Stimulated activated effector memory CD8-positive, alpha-beta T cell treated with anti-CD3 and anti-CD28 coated beads, Interleukin-12 subunit alpha, Interleukin-12 subunit beta, amount 100 ng/mL, for 72 hours (primary cell): ENCODE measurements around the gene ZBTB2.
"Not testable (repeated sequence)": the region's sequence is repeated elsewhere in the genome, so short reads cannot be mapped to it uniquely, and the experiment has no call there.

Source experiments
- ATAC-seq: fragments of 150-1000 bp; cut with Tn5 transposase; 2 replicates; pipeline ENCODE4 v1.10.0; 2021
- DNase-seq, 2 donors: peaks; one replicate each; pipeline ENCODE4 v3.0.0; 2021 to 2022; ENCODE audit warnings: low spot score in 2 of 2
- H3K27ac Mint-ChIP-seq: one replicate; pipeline ENCODE4 v1.8.0; 2022; ENCODE audit warnings: mild to moderate bottlenecking, mixed read lengths
- H3K36me3 Mint-ChIP-seq: one replicate; pipeline ENCODE4 v1.8.0; 2022; ENCODE audit warnings: mild to moderate bottlenecking, mixed read lengths
- H3K4me1 Mint-ChIP-seq: one replicate; pipeline ENCODE4 v1.8.0; 2022; ENCODE audit warnings: mixed read lengths
- H3K4me3 Mint-ChIP-seq: one replicate; pipeline ENCODE4 v1.8.0; 2022; ENCODE audit warnings: mild to moderate bottlenecking, mixed read lengths
- H3K9me3 Mint-ChIP-seq: one replicate; pipeline ENCODE4 v1.8.0; 2022; ENCODE audit warnings: mixed read lengths

Gene ZBTB2

DNA sequence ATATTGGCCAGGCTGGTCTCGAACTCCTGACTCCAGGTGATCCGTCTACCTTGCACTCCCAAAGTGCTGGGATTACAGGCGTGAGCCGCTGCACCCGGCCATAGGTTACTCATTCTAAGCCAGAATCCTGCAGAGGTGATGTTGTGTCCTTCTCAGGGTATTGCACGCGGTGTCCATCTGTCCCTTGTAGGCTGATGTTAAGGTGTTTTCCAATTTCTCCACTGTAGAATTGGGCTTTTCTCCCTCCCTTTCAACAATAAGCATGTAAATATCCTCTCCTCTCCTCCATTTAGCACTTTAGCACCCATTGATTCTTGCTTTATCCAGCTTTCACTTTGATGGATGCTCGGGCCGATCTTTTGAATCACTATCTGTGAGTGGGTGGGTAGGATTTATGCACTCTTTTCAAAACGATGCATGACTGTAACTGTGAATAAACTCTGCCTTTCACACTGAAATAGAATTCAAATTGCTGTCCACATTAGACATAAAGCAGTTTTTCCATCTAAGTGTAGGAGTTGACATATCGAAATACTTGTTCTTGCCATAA lies 52.6 kb downstream of the ZBTB2 start:
- Mint-ChIP-seq H3K36me3 (no peaks in the 10 kb centered on the region), H3K27ac (no peak overlapping the region), H3K9me3 (no peaks in the 10 kb centered on the region), H3K4me1 (no peaks in the 10 kb centered on the region), H3K4me3 (no peak overlapping the region)
- ATAC-seq: no peak
- DNase-seq: no peak

DNA sequence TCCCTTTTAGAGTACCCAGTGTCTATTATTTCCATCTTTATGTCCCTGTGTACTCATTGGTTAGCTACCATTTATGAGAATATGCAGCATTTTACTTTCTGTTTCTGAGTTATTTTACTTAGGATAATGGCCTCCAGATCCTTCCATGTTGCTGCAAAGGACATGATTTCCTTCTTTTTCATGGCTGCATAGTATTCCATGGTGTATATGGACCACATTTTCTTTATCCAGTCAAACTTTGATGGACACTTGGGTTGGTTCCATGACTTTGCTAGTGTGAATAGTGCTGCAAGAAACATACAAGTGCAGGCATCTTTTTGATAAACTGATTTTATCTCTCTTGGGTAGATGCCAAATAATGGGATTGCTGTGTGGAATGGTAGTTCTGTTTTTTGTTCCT lies 55.4 kb downstream of the ZBTB2 start:
- H3K27ac Mint-ChIP-seq: no peak overlapping the region
- no peak overlapping the region for H3K4me3 Mint-ChIP-seq
- H3K4me1 Mint-ChIP-seq: no peaks in the 10 kb centered on the region
- ATAC-seq: no peak
- no peaks in the 10 kb centered on the region for H3K36me3 Mint-ChIP-seq
- no peak for DNase-seq
- no peaks in the 10 kb centered on the region for H3K9me3 Mint-ChIP-seq

DNA sequence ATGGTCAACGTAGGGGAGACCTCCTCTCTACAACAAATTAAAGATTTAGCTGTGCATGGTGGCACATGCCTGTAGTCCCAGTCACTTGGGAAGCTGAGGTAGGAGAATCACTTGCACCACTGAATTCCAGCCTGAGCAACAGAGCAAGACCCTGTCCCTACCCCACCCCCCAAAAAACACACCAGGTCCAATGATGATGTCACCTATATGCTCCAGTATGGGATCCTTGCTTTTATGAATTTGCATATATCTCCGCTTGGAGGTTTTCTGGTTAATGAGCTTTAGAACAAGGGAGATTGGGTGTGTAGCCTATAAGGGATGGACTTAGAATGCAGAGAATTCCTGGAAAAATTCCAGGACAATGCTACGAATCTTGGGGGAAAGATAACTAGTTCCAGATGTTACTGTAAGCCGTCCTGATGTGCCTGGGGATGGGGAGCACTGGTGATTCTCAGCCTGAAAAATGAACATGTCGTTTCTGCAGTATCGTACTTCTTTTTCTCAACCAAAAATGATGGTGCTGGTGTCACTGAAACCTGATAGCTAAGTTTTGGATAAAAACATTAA lies 61.1 kb downstream of the ZBTB2 start:
- no peak overlapping the region for H3K4me3 Mint-ChIP-seq
- H3K9me3 Mint-ChIP-seq: no peaks in the 10 kb centered on the region
- H3K27ac Mint-ChIP-seq: no peak overlapping the region
- DNase-seq: no peak
- peaks cover 7% of the 10 kb centered on the region for H3K4me1 Mint-ChIP-seq
- no peaks in the 10 kb centered on the region for H3K36me3 Mint-ChIP-seq
- ATAC-seq: no peak

DNA sequence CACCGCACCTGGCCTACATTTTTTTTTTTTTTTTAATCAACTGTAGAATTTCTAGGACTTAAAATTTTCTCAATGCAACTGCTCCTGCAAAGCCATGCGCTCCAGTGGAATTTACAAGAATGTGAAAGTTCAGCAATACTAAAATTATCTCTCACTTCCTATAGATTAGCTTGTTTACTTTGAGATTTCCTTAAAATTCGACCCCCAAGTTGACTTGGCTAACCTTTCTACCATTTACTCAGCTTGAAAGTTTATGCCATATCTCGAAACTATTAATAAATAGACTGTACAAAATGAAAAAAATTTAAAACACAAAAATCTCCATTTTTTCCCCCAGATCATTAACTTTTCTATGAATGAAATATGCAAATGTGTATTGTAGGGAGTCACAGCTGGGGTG lies 64.3 kb downstream of the ZBTB2 start:
- no peaks in the 10 kb centered on the region for H3K36me3 Mint-ChIP-seq
- H3K4me3 Mint-ChIP-seq: no peak overlapping the region

DNA sequence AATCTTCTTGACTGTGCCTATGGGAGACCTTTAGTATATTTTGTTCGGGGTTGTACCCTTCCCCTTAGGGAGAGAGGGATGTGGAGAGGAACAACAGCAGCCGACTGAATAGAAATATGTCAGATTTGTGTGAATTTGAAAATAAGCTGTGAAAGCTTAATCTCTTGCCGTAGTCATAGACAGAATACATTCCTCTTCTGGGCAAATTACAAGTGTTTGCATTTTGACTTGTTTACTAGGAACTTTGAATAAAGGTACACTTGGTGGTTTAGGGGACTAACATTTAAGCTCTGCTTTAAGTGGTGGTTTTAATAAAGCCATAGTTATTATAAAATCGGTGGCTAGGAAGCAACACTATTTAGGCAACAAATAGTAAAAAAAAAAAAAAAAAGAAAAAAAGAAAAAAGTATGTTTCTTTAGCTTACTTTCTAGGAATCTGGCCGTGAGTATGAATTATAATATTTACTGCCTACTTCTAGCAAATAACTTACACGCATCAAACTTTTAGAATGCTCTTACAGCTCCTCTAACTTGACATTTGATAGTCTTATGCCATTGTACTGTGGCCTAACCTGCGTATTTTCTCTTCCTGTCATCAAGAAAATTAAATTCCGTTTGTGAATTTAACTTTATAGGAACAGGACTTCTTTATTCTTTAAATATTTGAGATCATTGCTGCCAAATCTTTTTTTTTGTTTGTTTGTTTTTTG lies 65.1 kb downstream of the ZBTB2 start:
- ATAC-seq: no peak
- H3K4me3 Mint-ChIP-seq: peak overlapping the region; percentile 66

More for the DNA sequence above, 64.3 kb downstream of the ZBTB2 start:
- no peak for ATAC-seq
- Mint-ChIP-seq H3K4me1 (peaks cover 24% of the 10 kb centered on the region), H3K9me3 (no peaks in the 10 kb centered on the region), H3K27ac (no peak overlapping the region)
- DNase-seq: no peak

DNA sequence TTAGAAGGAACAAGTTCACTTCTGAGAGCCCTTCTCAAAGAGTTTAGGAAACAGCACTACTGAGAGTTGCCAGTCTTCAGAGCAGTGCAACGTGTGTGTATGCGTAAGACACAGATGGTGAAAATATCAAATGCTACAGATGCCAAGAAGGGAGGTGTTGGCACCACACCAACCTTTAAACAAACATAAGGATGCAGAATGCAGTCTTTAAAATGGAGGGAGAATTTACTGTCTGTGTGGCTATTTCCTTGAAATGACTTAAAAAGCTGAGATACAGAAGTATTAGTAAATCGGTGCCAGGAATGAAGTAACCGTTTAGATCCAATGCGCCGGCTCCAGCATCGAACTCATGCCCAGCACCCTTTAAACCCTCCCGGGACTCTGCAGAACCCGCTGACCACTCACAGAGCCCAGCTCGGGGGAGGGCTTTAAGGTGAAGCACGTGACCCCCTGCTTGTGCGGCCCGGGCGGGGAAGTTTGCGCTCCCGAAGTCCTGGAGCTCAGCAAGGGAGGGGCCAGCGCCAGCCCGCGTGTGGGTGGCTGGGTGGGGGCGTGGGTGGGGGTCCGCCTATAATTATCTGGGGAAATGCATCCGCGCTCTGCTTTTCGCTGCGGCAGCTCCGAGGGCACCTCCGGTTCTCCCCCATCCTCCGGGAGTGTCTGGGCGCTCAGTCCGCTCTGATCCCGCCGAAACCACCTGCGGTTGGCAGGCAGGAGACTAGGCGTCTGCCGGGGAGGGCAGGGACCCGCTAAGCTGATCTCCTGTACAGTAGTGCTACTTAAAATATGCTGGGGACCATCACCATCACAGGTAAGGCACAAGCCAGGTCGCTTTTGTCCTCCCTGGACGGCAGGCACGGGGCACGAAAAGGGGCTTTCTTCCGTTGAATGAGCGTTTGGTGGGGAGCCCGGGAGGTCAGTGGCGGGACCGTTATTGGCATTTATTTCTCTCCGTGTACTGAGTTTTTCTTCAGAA lies 66.0 kb downstream of the ZBTB2 start:
- ATAC-seq: peak; percentile 47
- no peak for DNase-seq
- Mint-ChIP-seq H3K27ac (no peak overlapping the region), H3K4me3 (peak overlapping the region; percentile 66), H3K36me3 (no peaks in the 10 kb centered on the region), H3K4me1 (peaks cover 24% of the 10 kb centered on the region), H3K9me3 (no peaks in the 10 kb centered on the region)

More for the DNA sequence above, 65.1 kb downstream of the ZBTB2 start:
- DNase-seq: no peak
- Mint-ChIP-seq H3K9me3 (no peaks in the 10 kb centered on the region), H3K36me3 (no peaks in the 10 kb centered on the region), H3K27ac (no peak overlapping the region), H3K4me1 (peaks cover 24% of the 10 kb centered on the region)

DNA sequence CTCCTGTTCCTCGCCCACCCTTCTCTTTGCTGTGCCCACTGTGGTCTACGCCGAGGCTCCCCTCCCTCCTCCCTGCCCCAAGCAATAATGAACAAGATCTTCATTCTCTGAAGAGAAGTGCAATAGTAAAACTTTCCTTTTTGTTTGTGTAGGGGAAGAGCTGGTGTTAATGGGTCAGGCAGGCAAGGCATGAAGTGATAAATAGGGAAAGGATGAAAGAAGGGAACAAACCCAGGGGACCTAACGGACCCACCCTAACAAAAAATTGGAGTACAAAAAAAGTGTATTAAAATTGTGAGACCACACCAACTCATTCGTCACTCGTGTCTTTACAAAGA lies 66.9 kb downstream of the ZBTB2 start:
- H3K4me1 Mint-ChIP-seq: peaks cover 24% of the 10 kb centered on the region
- ATAC-seq: no peak
- H3K36me3 Mint-ChIP-seq: no peaks in the 10 kb centered on the region

DNA sequence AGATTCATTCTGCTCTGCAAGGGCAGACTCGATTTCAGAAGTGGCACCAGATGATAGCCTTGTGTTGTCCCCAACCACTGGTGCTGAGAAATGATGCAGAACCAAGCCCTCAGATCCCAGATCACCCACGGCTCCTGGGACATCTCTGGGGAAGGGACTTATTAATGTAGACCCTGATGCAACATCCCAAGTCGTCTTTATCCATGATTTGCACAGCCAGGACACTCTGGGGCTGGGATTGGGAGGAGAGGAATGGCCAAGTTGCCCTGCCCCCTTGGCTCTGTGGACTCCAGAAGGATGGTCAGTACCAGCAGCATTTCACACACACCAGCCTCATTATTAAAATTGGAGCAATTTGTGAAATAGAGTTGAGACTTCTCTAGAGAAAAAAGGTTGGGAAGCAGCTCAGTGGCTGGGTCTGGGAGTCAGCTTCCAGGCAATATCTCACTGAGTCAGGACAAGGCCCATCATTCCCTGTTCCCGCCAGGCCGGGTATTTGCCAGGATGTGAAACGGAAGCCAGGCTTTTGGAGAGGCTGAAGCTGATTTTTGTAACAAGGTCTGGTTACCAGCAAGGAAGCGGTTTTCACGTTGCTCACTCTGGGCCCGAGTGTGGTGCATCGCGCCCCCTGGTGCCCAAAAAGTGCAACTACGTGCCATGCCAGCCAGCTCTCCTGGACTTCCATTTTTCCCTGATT lies 67.4 kb downstream of the ZBTB2 start:
- DNase-seq (peak; percentile 70 to 86), ATAC-seq (peak; percentile 73)
- Mint-ChIP-seq H3K36me3 (no peaks in the 10 kb centered on the region), H3K27ac (no peak overlapping the region), H3K4me1 (peaks cover 24% of the 10 kb centered on the region), H3K4me3 (no peak overlapping the region), H3K9me3 (no peaks in the 10 kb centered on the region)

More for the DNA sequence above, 66.9 kb downstream of the ZBTB2 start:
- Mint-ChIP-seq H3K27ac (no peak overlapping the region), H3K4me3 (no peak overlapping the region), H3K9me3 (no peaks in the 10 kb centered on the region)
- no peak for DNase-seq

DNA sequence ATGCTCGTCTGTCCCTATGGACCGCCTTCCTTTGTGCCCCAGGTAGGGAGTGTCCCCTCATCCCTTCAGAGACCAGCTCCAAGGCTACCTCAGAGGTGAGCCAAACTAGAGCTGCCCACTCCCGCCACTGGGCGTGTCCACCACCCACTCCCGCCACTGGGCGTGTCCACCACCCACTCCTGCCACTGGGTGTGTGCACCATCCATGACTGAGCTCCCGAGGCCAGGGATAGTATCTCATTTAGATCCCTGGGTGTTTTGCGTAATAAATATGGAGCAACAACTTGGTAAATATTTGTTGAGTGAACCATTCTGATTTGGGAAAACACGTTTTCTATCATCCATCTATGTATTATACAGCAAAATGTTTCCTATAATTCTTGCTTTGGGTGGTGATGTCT lies 68.8 kb downstream of the ZBTB2 start:
- DNase-seq (no peak), ATAC-seq (no peak)
- H3K4me3 Mint-ChIP-seq: no peak overlapping the region
- no peaks in the 10 kb centered on the region for H3K36me3 Mint-ChIP-seq
- H3K27ac Mint-ChIP-seq: no peak overlapping the region
- H3K9me3 Mint-ChIP-seq: no peaks in the 10 kb centered on the region
- H3K4me1 Mint-ChIP-seq: peaks cover 24% of the 10 kb centered on the region

DNA sequence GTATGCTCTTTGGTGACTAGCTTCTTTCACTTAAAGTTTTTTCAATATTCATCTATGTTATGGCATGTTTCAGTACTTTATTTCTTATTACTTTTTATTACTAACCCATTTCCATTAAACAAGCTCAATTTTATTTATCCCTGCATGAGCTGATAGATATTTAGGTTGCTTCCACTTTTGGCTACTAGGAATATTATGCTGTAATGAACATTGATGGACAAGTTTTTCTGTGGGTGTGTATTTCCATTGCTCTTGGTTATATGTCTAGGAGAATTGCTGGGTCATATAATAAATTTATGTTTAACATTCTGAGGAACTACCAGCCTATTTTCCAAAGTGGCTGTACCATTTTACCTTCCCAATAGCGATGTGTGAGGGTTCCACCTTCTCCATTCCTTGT lies 69.9 kb downstream of the ZBTB2 start:
- ATAC-seq: no peak
- Mint-ChIP-seq H3K27ac (no peak overlapping the region), H3K4me3 (no peak overlapping the region), H3K4me1 (peaks cover 24% of the 10 kb centered on the region), H3K9me3 (no peaks in the 10 kb centered on the region), H3K36me3 (no peaks in the 10 kb centered on the region)
- no peak for DNase-seq

DNA sequence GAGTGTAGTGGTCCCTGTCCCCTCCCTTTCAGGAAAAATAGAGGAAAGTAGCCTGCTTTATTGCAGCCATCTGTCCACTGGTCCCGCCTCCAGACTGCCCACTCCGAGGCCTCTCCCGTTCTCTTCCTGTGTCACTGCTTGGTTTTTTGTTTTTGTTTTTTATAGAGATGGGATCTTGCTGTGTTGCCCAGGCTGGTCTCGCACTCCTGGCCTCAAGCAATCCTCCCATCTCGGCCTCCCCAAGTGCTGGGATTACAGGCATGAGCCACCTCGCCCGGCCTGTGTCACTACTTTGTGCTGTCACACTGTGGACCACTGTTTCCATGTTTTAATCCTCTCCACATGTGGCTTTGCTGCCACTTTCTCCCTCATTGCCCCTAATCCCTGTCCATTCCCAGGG lies 71.2 kb downstream of the ZBTB2 start:
- Mint-ChIP-seq H3K9me3 (peaks cover 2% of the 10 kb centered on the region), H3K36me3 (no peaks in the 10 kb centered on the region), H3K4me3 (no peak overlapping the region), H3K27ac (no peak overlapping the region), H3K4me1 (peaks cover 16% of the 10 kb centered on the region)
- no peak for DNase-seq
- no peak for ATAC-seq

DNA sequence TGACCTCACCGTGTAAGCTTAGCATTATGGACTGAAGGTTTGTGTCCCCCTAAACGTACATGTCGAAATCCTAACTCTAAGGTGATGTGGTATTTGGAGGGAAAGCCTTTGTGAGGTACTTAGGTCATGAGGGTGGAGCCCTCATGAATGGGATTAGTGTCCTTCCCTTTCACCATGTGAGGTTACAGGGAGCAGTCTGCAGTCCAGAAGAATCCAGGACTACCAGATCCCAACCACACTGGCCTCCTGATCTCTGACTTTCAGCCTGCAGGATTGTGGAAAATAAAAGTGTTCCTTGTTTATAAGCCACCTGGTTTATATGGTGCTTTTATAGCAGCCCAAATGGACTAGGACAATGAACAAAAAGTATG lies 73.4 kb downstream of the ZBTB2 start:
- Mint-ChIP-seq H3K4me1 (no peaks in the 10 kb centered on the region), H3K36me3 (no peaks in the 10 kb centered on the region), H3K9me3 (peaks cover 2% of the 10 kb centered on the region), H3K27ac (no peak overlapping the region), H3K4me3 (no peak overlapping the region)
- DNase-seq: no peak
- ATAC-seq: no peak

DNA sequence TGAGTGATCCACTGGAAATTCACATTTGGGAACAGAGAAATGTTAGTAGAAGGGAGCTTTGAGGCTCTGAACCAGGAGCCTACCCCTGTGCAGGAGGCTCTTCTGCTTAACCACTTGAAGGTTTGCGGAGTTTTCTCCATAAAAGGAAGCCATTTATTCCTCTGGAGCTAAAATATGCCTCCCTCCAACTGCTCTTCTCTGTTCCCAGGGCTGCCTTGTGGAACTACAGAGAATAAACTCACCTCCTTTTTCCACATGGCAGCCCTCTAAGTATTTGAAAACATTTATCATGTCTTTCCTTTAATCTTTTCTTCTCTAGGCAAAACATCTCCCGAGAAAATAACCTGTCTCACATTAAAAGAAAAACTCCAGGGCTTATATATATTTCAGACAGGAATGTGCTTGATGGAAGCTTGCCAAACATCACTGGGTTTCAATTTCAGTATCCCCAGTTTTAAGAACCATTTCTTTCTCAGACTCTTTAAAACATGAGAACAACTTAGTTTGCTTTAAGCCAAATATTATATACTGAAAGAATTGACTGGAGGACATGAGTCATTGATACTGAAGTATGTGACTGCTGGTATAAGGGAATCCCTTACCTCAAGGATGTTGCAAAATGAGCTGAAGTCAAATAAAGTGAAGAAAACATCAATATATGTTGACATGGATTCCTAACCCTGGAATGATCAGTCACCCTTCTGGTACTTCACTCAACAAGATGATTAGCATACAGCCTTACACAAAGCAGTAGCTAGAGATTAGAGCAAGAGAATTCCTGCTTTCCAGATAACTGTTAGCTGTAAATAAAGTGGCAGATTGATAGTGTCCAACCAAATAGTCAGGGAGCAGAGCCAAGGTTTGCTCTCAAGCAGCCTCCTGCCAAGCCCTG lies 74.0 kb downstream of the ZBTB2 start:
- H3K4me1 Mint-ChIP-seq: no peaks in the 10 kb centered on the region
- H3K36me3 Mint-ChIP-seq: no peaks in the 10 kb centered on the region
- DNase-seq (no peak), ATAC-seq (no peak)
- H3K4me3 Mint-ChIP-seq: no peak overlapping the region
- no peak overlapping the region for H3K27ac Mint-ChIP-seq
- peaks cover 2% of the 10 kb centered on the region for H3K9me3 Mint-ChIP-seq

DNA sequence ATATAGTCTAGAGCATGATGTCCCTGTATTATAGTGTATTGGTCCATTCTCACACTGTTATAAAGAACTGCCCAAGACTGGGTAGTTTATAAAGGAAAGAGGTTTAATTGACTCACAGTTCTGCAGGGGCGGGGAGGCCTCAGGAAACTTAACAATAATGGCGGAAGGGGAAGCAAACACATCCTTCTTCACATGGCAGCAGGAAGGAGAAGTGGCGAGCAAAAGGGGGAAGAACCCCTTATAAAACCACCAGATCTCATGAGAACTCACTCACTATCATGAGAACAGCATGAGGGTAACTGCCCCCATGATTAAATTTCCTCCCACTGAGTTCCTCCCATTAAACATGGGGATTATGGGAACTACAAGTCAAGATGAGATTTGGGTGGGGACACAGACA lies 75.7 kb downstream of the ZBTB2 start:
- ATAC-seq, H3K36me3 Mint-ChIP-seq, H3K4me3 Mint-ChIP-seq, H3K4me1 Mint-ChIP-seq, H3K9me3 Mint-ChIP-seq, H3K27ac Mint-ChIP-seq, DNase-seq: not testable (repeated sequence)
